Germinal center (tissue), 1 donor: ENCODE measurements around the gene LAMA5.

Experiments used
- DNase-seq: peaks from one replicate; pipeline ENCODE4 v3.0.0; 2012; ENCODE audit warnings: mixed read lengths, low spot score

Gene LAMA5

DNA sequence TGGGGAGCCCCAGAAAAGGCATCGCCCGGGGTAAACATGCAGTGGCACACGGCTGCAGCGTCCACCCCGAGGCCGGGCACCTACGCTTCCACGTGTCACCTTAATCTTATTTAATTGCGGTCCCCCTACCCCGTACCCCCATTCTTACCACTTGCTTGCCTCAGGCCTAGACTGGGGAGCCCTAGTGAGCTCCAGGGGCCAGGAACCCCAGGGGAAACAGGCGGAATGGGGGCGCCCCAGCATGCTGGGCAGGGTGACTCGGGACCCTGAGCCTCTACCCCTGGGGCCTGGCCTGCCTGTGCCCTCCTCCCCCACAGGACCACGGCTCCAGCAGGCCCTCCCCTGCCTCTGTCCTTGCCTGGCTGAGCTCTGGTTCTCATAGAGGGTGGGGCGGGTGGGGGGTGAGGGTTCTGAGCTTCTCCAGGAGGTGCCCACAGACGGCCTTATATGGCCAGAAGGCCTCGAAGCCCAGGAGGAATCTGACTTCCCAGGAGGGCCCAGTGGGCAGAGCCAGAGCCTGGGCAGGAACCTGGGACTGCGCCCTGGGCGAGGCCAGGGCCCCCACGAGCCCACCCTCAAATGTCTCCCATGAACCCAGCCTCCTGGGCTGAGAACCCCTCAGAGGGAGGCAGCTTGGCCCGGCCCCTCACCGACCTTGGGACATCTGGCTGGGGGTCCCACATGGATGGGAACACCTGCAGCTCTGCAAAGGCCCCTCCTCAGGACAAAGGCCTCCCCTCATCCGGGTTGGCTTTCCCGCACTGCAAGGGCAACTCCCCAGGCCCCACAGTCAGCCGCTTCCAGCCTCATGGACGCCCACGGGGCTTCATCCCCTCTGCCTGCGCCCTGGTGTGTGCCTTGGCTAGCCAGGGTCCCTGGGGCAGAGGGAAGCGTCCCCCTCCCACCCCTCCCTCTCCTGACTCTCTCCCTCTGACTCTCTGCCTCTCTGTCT, 5.2 kb upstream of the LAMA5 start:
- no peak for DNase-seq

DNA sequence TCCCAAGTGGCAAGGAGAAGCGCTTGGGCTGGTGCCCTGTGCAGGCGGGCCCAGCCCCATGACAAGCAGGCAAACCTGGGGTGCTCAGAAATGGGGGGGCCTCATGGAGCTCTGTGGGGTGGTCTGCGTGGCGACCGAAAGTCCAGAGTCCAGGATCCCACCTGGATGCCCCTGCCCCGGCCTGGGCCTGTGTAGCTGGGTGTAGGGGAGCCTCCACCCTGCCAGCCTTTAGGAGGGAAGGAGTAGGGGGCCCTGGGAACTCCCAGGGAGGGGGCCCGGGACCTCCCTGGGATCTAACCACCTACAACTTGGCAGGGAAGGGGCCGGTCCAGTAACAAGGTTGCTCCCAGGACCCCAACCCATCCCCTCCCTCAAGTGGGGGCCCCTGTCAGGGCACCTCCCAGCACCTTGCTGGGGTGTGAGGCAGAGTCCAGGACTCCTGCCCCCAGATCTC, 4.5 kb upstream of the LAMA5 start:
- no peak for DNase-seq

DNA sequence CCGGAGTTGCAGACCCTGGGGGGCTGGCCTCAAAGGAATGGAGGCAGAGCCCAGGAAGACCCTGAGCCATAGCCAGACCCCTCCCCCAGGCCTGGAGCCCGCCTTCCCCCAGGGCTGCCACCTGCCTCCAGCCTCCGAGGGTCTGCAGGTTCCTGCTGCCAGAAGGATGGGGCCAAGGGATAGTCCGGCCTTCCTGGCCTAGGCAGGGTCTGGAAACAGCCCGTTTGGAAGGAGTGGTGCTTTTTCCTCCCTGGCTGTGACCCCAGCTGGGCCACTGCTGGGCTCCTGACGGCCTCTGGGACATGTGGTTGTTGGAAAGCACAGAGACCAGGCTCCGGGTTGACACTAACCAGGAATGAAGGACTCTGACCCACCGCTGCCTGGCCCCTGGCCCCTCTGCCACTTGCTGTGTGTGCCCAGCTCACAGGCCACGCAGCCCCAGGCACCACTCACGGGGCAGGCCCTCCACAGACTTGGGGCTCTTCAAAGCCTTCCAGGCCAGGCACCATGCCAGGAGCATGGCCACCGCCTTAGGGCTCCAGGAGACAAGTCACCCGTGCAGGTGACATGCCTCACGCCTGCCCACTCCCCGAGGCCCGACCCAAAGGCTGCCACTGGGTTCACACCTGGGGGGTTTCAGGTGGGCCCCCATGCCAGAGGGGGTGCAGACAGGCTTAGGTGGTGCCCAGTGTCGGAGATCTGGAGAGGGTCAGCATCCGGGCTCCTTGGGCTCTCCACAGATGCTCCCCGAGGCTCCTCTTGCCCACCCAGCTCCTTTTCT, 3.9 kb upstream of the LAMA5 start:
- no peak for DNase-seq

DNA sequence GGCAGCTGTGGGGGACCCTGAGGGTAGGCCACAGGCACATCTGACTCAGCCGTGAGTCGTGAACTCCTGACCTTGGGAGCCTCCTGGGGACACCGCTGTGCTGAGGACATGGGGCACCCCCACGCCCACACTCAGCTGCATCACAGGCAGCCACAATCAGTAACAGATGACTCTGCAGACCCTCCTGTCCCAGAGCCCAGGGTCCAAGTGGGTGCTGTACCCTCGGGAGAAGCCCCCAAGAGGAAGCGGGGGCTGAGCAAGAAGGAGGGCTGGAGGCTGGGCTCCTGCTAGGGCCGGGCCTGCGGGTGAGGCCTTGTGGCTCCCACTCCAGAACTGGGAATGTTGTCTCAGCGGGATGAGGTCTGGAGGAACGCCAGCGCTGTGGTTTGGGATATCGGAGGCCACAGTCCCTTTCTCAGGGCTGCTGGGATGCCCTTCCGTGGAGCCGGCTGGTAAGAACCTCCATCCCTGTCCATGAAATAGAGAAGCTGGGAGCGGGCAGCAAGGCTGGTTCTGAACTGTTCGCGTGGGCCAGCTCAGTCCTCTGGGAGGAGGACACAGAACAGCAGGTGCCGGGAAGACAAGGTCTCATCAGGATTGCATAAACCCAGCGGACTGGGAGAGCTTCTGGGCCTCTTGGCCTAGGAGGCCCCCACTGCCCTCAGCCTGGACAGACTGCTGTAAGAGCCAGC, 3.1 kb upstream of the LAMA5 start:
- DNase-seq, result no peak

DNA sequence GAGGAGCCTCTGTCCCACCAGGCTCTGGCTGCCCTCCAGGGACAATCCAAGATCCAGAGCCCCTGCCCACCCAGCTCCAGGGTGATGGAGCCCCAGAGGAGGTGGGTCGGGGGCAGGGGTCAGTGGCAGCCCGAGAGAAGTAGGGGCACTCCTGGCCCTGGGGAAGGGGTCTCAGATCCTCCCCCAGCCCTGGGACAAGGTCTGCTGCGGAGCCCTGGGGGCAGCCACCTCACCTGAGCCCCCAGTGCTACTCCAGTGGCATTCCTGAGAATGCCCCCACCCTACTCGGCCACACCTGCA, 2.7 kb upstream of the LAMA5 start:
- no peak for DNase-seq

DNA sequence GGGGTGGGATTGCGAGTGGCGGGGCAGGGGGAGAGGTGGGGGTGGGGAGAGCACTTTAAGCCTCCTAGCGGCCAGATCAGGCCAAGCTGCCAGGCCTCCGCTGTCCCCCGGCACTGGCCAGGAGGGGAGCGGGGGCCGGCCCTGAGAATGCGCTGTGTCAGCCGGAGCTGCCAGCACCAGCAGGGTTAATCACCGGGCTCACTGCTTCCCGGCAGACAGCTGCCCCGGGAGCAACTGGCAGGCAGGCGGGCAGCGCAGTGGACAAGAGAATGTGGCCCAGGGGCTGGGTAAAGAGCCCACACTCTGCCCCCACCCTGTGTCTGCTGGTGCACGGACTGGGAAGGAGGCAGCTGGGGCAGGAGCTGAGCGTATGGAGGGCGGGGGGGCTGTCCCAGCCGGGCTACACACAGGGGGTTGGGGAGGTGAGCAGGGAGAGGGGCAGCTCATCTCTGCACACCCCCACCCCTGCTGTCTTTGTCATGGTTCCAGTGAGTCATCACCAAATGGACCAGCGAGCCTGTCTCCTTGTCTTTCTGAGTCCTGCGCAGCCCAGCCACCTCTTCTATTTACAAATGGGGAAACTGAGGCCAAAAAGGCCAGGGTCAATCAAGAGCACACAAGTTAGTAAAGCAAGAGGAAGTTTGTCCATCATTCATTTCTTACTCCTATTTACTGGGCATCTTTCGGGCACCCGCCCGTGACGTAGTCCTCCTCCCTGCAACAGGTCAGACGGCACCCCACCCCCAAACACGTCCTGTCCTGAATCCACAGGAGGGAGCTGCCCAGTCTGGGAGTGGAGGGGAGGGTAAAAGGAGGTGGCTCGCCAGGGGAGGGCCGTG, 2.1 kb upstream of the LAMA5 start:
- DNase-seq, result no peak

DNA sequence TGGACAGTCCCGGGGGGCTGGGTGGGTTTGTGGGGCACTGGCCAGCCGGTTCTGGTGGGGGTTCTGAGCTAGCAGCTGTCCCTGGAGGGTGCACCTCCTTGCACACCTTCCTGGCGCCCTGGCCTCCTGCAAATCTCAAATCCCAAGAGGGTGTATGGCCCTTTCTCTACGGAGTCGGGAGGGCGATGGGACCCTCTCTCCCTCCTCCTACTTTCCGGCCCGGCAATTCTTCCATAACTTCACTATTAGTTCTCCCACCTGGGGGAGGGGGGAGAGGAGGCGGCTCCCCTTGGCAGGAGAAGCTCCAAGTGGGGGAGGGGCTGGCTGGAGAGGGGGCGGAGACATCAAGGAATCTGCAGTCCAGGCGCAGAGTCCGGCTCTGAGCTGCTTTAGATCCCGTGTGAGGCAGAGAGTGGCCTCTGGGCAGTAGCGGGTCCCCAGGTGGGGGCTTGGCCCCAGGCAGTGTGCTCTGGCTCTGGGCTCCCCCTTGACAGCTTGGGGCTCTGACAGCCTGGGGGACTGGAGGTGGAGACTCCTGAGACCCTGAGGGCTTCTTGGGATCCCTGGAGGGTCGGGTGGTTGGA, 1.4 kb upstream of the LAMA5 start:
- DNase-seq, result no peak

DNA sequence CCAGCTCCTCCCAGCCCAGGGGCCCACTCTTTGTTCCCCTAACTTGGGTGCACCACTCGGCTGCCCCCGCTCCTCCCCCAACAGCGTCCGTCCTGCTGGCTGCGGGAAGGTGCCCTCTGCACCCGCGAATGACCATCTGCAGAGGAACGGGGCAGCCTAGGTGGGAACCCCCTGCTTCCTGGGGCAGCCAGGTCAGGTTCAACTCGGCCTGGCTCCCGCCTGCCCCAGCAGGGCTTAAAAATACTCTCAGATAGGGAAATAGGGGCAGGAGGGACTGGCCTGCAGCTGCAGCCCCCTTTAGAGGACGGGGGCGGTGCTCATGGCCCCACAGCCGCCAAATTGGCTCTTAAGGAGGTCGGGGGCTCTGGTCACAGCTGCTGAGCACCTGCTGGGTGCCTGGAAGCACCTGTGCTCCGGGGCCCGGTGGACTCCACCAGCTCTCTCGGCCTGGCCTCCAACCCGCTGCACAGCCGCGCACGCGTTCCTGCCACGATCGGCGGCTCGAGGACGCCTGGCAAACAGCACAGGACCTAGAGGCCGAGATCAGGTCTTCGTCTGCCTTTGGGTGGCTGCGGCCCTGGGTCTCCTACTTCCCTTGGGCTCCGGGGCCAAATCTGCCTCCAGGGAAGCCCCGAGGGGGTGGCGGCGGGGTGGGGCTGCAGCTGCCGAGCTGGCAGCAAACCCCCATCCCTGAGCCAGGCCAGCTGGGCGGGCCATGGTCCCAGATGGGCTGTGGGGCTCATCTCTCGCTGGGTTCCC, 700 bp upstream of the LAMA5 start:
- peak; percentile 28 for DNase-seq

DNA sequence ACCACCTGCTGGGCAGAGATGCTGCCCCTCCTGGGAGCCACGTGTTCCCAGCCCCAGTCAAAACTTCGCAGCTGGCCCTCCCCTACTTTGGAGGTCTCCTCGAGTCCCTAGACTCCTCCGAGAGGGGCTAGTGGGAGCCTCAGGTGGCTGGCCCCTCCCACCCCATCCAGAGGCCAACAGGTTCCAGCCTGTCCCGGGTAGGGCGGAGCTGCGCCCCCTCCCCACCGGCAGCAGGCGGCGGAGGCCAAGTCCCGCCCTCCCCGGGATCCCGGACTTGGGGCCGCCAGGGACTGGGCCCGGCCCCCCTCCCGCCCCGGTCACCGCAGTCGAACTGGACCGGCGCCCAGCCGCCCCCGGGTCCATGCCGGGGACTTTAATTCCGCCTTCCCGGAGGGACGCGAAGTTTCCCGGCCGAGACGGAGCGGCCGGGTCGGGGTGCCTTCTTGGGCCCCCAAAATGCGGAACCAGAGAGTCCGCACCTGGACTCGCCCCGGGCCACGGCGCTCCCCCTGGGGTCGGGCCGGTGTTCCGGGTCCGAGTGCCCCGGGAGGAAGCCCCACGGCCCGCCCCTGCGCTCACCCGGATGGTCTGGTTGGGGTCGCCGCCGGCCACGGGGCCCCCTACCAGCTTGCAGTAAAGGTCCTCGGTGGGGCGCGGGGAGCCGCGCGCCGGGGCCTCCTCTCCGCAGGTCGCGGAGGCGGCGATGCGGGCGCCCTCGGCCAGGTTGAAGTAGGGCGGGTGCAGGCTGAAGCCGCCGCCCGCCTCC, 559 bp downstream of the LAMA5 start:
- peak; percentile 65 for DNase-seq

DNA sequence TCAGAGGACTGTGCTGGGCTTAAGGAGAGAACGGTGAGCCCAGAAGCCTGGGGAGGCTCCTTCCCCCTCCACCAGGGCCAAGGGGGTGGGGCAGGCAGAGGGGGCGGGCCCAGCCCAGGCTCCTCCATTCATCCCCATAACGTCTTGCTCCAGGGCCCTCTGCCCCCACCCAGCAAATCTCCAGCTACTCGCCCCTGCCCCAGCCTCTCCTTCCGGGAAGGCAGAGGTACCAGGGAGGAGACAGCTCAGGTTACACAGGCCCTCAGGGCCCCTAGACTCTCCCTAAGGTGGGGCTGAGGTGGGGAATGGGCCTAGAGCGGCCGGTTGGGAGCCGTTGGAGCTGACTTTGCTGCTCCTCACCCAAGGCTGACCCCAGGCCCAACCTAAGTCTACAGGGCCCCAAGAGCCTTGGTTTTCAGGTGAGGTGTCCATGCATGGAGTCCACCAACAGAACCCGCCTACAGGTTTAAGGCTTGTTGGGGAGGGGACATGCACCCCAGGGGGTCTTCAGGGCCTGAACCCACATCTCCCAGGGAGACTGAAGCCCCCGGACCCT, 1.2 kb downstream of the LAMA5 start:
- no peak for DNase-seq

DNA sequence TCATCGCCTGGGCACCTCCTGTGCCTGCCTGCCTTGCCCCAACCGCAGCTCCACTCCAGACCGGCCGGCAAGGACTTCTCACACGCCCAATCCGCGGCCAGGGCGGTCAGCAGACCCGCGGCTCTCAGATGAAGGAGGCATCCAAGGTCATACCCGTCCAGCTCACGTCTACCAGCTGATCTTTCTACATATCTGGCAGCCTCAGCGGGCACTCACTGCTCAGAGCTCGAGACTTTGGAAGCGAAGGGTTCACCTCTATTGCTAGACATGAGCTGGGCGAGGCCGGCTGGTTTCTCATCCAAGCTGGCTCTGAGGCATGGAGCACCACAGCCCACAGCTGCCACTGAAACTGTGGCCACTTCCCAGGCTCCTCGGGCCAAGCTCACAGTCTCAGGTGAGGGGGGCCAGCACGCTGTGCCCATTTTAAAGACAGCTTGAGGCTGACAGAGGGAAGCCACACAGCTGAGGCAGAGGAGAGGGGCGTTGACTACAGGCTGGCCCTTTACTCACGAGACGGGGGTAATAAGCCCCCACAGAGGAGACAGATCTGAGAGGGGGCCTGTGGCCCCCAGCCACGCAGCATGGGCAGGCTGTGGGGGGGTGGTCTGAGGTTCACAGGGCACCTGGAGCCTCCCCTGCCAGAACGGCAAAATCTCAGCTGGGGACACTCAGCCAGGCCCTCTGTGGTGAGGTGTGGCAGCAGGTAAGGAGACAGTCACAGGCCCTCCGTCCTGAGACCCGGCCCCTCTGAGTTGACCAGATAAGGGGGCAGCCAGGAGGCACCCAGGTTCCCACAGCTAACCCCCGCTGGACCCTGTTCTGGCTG, 2.0 kb downstream of the LAMA5 start:
- no peak for DNase-seq

DNA sequence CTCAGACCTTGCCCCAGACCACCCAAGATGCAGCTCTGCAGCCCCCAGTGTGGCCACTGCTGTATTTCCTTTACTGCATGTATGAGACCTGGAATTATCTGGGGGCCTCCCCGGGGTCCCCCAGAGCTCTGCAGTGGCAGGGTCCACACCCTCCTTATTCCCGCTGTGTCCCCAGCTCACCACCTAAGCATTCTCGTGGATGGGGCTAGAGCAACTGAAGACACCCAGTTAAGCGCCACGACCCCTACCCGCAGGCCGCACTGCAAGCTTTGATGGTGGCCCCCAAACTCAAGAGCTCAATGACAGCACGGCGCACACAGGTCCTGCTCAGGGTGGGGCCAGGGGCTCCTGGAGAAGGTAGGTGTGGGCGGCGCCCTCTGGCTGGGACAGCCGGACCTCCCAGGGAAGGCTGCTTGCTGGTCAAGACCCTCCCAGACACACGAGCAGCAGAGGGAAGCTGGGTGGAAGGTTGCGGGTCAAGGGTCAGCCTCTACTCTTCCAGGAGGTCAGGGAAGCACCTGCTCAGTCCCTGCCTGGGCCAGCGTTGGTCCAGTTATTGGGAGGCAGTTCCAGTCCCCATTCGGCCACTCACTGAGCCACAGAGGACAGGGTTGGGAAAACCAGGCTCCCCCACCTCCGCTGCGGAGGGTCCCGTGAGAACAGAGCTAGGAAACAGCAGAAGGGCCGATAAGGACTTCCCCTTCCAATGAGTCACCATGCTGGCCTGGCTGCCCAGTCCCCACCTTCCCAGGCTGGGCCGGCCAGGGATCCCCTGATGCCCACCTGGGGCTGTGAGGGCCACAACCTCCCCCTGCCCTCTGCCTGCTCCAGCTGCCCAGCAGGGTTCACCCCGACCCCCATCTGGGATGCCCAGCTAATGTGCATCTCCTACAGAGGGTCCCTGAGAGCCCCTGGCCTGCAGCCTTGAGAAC, 2.9 kb downstream of the LAMA5 start:
- DNase-seq, result no peak

DNA sequence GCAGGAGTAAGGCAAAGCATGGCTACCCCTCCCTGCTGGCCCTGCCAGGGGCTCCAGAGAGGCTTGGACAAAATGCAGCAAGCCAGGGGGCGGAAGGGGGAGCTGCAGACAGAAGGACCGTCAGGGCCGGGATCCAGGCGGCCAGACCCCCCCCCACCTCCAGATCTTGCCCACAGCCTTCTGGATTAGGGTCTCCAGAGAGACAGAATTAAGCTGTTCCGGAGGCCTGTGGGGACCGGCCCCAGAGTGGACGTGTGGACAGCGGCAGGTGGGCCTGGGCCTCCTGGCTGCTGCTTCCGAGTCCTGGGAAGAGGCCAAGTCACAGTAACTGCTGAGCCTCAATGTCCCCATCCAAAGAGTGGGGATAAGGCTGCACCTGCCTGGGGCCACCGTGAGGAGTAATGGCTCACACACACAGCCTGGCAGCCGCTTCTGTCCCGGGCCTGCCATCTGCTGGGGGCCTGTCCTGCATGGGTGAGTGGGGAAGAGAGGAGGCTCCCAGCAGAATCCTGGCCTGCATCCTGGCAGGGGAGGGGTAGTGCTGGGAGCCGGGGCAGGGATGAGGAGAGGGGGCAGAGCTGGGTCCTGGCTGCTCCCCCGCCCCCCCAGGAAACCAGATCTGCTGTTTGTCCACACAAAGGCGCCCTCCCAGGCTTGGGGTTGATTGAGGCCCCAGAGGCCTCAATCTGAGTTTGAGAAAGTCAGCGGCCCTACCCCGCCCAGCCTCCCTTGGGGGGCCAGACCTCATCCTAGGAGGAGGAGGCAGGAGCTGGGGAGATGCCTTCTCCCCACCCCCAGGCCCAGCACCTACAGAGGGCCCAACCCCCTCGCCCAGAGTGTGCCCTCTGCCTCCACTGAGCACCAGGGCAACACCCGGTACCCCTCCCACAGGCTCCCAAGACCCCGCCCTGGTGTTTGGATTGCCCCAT, 3.9 kb downstream of the LAMA5 start:
- no peak for DNase-seq

DNA sequence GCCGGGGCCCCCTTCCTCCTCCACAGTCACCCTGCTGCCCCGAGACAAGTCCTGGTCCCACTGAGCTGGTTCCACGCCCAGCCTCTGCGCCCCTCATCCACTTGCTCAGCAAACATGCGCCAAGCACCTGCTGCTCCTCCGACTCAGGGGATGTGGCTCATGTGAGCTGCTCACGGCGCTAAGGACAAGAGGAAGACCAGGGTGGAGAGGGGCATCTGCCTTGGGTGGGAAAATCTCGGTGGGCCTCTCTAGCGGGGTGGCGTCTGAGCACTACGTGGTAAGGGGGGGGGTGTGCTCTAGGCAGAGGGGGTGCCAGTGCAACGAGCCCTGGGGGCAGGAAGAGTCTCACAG, 4.5 kb downstream of the LAMA5 start:
- DNase-seq, result no peak

DNA sequence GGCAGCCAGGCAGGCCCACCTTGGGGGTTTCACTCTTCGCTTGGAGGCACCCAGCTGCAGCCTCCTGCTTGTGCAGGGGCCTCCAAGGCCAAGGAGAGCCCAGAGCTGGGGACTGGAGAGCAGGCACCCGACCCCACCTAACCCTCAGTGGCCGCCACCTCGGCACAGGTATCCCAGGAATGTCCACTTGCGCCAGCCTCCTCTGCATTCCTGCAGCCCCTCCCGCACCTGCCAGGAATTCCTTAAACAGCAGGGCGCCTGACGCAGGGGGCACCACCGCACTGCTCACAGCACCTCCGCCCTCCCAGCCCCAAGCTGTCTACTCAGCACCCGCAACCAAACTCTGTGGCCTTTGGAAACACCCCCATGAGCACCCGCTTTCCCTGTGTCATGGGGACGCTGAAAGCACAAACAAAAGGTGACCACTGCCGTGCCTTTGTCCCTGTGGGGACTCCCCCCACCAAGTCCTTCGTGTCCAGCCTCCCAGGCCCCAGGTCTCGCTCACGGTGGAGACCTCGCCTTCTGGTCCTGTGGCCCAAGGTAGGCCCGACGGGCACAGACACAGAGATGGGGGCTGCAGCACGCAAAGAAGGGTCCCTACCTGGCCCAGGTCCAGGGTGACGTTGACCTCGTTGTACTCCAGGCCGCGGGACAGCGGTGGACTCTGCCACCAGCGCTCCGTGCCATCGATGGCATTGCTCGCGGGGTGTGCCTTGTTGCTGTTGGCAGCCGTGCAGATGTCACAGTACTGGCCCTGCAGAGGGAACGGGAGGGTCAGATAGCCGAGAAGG, 5.1 kb downstream of the LAMA5 start:
- DNase-seq, result no peak
